HepG2 (cell line): Measurements from ENCODE around the gene BLCAP. TPM values are rescaled to one million over a fixed set of nuclear protein-coding genes. Genes with fewer than 3 reads are reported as not detected.

ENCODE experiments used
- FOXA3 ChIP-seq: IDR thresholded peaks from 2 replicates; pipeline ENCODE4 v1.6.1; 2016; ENCODE audit warnings: missing genetic modification reagents, missing compliant biosample characterization
- GZF1 ChIP-seq: sonication (generic); formaldehyde crosslinking; IDR thresholded peaks from 2 replicates; pipeline ENCODE4 v1.5.1; 2020; ENCODE audit warnings: mild to moderate bottlenecking, missing genetic modification reagents
- LBX2 ChIP-seq: sonication (generic); formaldehyde crosslinking; IDR thresholded peaks from 2 replicates; pipeline ENCODE4 v1.5.0; 2020; ENCODE audit warnings: missing genetic modification reagents, mild to moderate bottlenecking, borderline replicate concordance
- MED8 ChIP-seq: sonication (generic); formaldehyde crosslinking; IDR thresholded peaks from 2 replicates; pipeline ENCODE4 v1.8.1; 2023; ENCODE audit warnings: mild to moderate bottlenecking, missing genetic modification reagents; ENCODE audit not compliant: insufficient replicate concordance
- NCOA2 ChIP-seq: sonication (generic); formaldehyde crosslinking; IDR thresholded peaks from 2 replicates; pipeline ENCODE4 v1.8.0; 2022; ENCODE audit warnings: inconsistent platforms
- NFIC ChIP-seq: IDR thresholded peaks from 2 replicates; pipeline ENCODE4 v1.6.1; 2012; ENCODE audit warnings: mild to moderate bottlenecking, low read length, inconsistent platforms
- PHF5A ChIP-seq: IDR thresholded peaks from one replicate; pipeline ENCODE4 v1.6.1; 2018; ENCODE audit warnings: low read depth, missing genetic modification reagents; ENCODE audit not compliant: unreplicated experiment
- RFX3 ChIP-seq: IDR thresholded peaks from 2 replicates; pipeline ENCODE4 v1.6.1; 2016; ENCODE audit warnings: missing biosample characterization, missing genetic modification reagents
- SAP130 ChIP-seq: IDR thresholded peaks from 2 replicates; pipeline ENCODE4 v1.6.1; 2016; ENCODE audit warnings: low read depth
- SIN3B ChIP-seq: fragments of 150-350 bp; IDR thresholded peaks from 2 replicates; pipeline ENCODE4 v1.6.1; 2014; ENCODE audit warnings: low read length
- SMAD3 ChIP-seq: sonication (generic); formaldehyde crosslinking; IDR thresholded peaks from 2 replicates; pipeline ENCODE4 v1.4.0; 2020; ENCODE audit warnings: missing genetic modification reagents
- SOX13 ChIP-seq, 3 experiments: fragments of 450-650 bp in 1 of 3; sonication (generic) in 1 of 3; formaldehyde crosslinking in 1 of 3; IDR thresholded peaks in 2 of 3; conservative IDR thresholded peaks in 1 of 3; 2 replicates each; pipeline versions ENCODE4 v1.5.0 to v1.6.1; 2016 to 2020; ENCODE audit warnings: antibody characterized with exemption in 1 of 3, mild to moderate bottlenecking in 1 of 3, missing compliant biosample characterization in 1 of 3, missing genetic modification reagents in 1 of 3, moderate library complexity in 1 of 3
- TCF7 ChIP-seq: sonication (generic); IDR thresholded peaks from 2 replicates; pipeline ENCODE4 v1.6.1; 2016; ENCODE audit warnings: antibody characterized with exemption, low read depth
- TEF ChIP-seq: sonication (generic); formaldehyde crosslinking; IDR thresholded peaks from 2 replicates; pipeline ENCODE4 v1.5.0; 2020; ENCODE audit warnings: missing genetic modification reagents
- ZBTB43 ChIP-seq: sonication (generic); formaldehyde crosslinking; conservative IDR thresholded peaks from 2 replicates; pipeline ENCODE4 v1.4.0; 2020; ENCODE audit warnings: missing genetic modification reagents
- ZFYVE20 ChIP-seq: sonication (generic); formaldehyde crosslinking; IDR thresholded peaks from 2 replicates; pipeline ENCODE4 v1.8.0; 2023; ENCODE audit warnings: low read depth, mild to moderate bottlenecking, moderate library complexity, missing genetic modification reagents, borderline replicate concordance
- ZNF18 ChIP-seq: sonication (generic); formaldehyde crosslinking; IDR thresholded peaks from 2 replicates; pipeline ENCODE4 v1.8.0; 2022; ENCODE audit warnings: mild to moderate bottlenecking, missing genetic modification reagents; ENCODE audit not compliant: insufficient replicate concordance
- ZNF484 ChIP-seq: sonication (generic); formaldehyde crosslinking; IDR thresholded peaks from 2 replicates; pipeline ENCODE4 v1.5.1; 2020; ENCODE audit warnings: mild to moderate bottlenecking, low read depth, missing genetic modification reagents, borderline replicate concordance
- ZNF616 ChIP-seq: sonication (generic); formaldehyde crosslinking; IDR thresholded peaks from 2 replicates; pipeline ENCODE4 v1.5.0; 2020; ENCODE audit warnings: low read depth, mild to moderate bottlenecking, missing genetic modification reagents
- ZNF629 ChIP-seq: sonication (generic); formaldehyde crosslinking; conservative IDR thresholded peaks from 2 replicates; pipeline ENCODE4 v1.5.0; 2020; ENCODE audit warnings: missing genetic modification reagents
- ZNF775 ChIP-seq: sonication (generic); formaldehyde crosslinking; IDR thresholded peaks from 2 replicates; pipeline ENCODE4 v1.4.0; 2020; ENCODE audit warnings: missing genetic modification reagents, mild to moderate bottlenecking, moderate library complexity, borderline replicate concordance
- ZNF816 ChIP-seq: sonication (generic); formaldehyde crosslinking; IDR thresholded peaks from 2 replicates; pipeline ENCODE4 v1.8.0; 2022; ENCODE audit warnings: missing genetic modification reagents, mild to moderate bottlenecking, borderline replicate concordance
- polyA plus RNA-seq, 8 experiments: library from polyadenylated mRNA; depleted of rRNA in 3 of 8; stranded (reverse) in 7 of 8; unstranded in 1 of 8; fragments of >200 nt; fragmentation: Illumina TruSeq in 4 of 8; extraction: Trizol in 4 of 8; gene quantifications; 2 replicates each; pipeline versions ENCODE4 v1.2.1 to v1.2.3, GENCODE V29; 2011 to 2016; ENCODE audit warnings: low read depth in 4 of 8, missing spikeins in 1 of 8, mixed read lengths in 1 of 8; ENCODE audit not compliant: insufficient read depth in 1 of 8
- total RNA-seq, 5 experiments: library from RNA; depleted of rRNA; stranded (reverse); fragments of >200 nt; fragmentation: Illumina TruSeq; extraction: Trizol; gene quantifications; 2 replicates each; pipeline ENCODE4 v1.2.3, GENCODE V29; 2016; ENCODE audit warnings: low read depth in 1 of 5
- TF ChIP-seq, protein P1 (sequence below): sonication (generic); formaldehyde crosslinking; IDR thresholded peaks from 2 replicates; pipeline ENCODE4 v1.9.0; 2022; ENCODE audit warnings: low read depth, missing genetic modification reagents

Gene BLCAP
- total and polyA plus RNA-seq, 2 of the 13 experiments (the other 11 are each of a cell fraction or from before 2014, with no cell fraction given): 52.4 to 86.8 TPM

GRCh38 chr20:37527638-37528445, at the start of gene BLCAP (continued):
- TF ChIP-seq ZNF484 (CRISPR knock-in tag): no peak; the same call in 1 of the 2 replicates
- TF ChIP-seq MED8 (CRISPR knock-in tag): no peak
- TF ChIP-seq ZNF18 (CRISPR knock-in tag): peak; percentile 87
- peak; percentile 96 for TF ChIP-seq ZNF816 (CRISPR knock-in tag)
- TF ChIP-seq ZNF775 (CRISPR knock-in tag): peak; percentile 82; the same call in 1 of the 2 replicates
- no peak; the same call in 1 of the 2 replicates for TF ChIP-seq ZNF629
- TF ChIP-seq ZBTB43 (CRISPR knock-in tag): 0 out of 2 replicates have a peak, but pooled peaks have one; percentile 19
- peak; percentile 66; the same call in 1 of the 2 replicates for TF ChIP-seq NCOA2 (CRISPR knock-in tag)
- peak; percentile 82 for TF ChIP-seq ZNF616 (CRISPR knock-in tag)
- peak; percentile 52; the same call in 1 of the 2 replicates for TF ChIP-seq SIN3B
- no peak for TF ChIP-seq FOXA3 (CRISPR knock-in tag)
- no peak for TF ChIP-seq PHF5A (CRISPR knock-in tag)
- peak; percentile 71; the same call in 1 of the 2 replicates for TF ChIP-seq LBX2 (CRISPR knock-in tag)
- TF ChIP-seq SOX13 (IDR thresholded peaks at IDR 0.05): peak; percentile 42
- TF ChIP-seq SOX13 (CRISPR knock-in tag; conservative IDR thresholded peaks at IDR 0.05 in 1 of 2, IDR thresholded peaks at IDR 0.05 in 1 of 2): peak; percentile 34 to 77; a peak in 1 of 4 replicates
- TF ChIP-seq NFIC: peak; percentile 80; the same call in 1 of the 2 replicates
- peak; percentile 99 for TF ChIP-seq SMAD3 (CRISPR knock-in tag)
- TF ChIP-seq, protein P1, sequence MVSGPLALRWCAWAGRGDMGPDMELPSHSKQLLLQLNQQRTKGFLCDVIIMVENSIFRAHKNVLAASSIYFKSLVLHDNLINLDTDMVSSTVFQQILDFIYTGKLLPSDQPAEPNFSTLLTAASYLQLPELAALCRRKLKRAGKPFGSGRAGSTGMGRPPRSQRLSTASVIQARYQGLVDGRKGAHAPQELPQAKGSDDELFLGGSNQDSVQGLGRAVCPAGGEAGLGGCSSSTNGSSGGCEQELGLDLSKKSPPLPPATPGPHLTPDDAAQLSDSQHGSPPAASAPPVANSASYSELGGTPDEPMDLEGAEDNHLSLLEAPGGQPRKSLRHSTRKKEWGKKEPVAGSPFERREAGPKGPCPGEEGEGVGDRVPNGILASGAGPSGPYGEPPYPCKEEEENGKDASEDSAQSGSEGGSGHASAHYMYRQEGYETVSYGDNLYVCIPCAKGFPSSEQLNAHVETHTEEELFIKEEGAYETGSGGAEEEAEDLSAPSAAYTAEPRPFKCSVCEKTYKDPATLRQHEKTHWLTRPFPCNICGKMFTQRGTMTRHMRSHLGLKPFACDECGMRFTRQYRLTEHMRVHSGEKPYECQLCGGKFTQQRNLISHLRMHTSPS (CRISPR knock-in tag): peak; percentile 51; the same call in 1 of the 2 replicates
- peak; percentile 99 for TF ChIP-seq SAP130 (CRISPR knock-in tag)
- TF ChIP-seq ZFYVE20: no peak
- TF ChIP-seq GZF1 (CRISPR knock-in tag): peak; percentile 85; the same call in 1 of the 2 replicates
- TF ChIP-seq RFX3 (CRISPR knock-in tag): no peak
- TF ChIP-seq TEF (CRISPR knock-in tag): peak; percentile 57
- TF ChIP-seq TCF7: 0 out of 2 replicates have a peak, but pooled peaks have one; percentile 4
